Measurements from ENCODE around the gene SPINT2.
"Not testable (repeated sequence)": the region's sequence is repeated elsewhere in the genome, so short reads cannot be mapped to it uniquely, and the experiment has no call there.

The SPINT2 gene

DNA sequence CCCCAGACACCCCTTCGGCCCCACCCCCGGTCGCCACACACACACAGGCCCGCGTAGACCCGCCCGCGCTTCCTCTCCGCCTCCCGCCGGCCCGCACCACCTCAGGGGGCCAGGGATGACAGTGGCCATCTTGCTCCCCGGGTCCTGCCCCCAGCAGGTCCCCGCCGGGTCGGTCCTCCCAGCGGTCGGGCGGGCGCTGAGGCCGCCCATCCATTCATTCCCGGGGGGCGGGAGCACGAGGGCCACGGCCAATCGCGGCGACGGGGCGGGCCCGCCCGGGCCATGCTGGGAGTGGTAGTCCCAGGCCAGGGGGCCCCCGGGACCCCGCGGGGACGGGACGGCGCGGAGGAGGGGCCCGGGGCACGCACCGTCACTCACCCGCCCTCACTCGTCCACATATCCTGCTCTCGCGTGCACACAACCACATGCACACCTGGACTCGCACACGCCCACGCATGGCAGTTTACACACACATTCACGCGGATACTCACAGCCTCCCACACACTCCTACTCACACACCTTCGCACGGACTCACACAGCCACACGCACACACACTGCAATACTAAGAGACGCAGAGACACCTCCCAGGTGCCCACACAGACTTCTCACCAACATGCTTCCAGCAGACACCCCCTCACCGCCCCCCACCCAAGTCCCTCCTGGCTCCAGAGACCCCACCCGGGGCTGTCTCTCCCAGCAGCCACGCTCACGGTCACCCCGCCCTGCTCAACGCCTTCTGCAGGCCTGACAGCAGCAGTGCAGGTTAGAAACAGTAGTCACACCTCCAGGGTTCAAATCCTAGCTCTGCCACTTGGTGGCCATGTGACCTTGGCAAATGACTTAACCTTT, 40.1 kb upstream of the SPINT2 start, which contains the start of gene DPF1:
Gene DPF1, minus strand, starts transcription at position 209 of the 849 bp plus-strand sequence. Its CDS starts 80 bp downstream, at position 129.
- Histone ChIP-seq H3K4me1 (ENCODE audit: control insufficient read depth, insufficient read depth, low read length, poor library complexity, severe bottlenecking) (peaks cover 16% of the 10 kb centered on the region), H3K27me3 (replicated peaks; ENCODE audit: control insufficient read depth, insufficient read depth, low read length, poor library complexity, severe bottlenecking) (peaks cover 62% of the 10 kb centered on the region), H3K4me3 (ENCODE audit: insufficient read depth, low read depth, low read length, poor library complexity, severe bottlenecking) (peak within 1 kb of the TSS; percentile 43), H3K27ac (ENCODE audit: insufficient read depth, low read length, poor library complexity, severe bottlenecking) (no peak within 1 kb of the TSS), H3K9me3 (ENCODE audit: control insufficient read depth, low read length) (no peaks in the 10 kb centered on the region), H3K36me3 (ENCODE audit: control insufficient read depth, insufficient read depth, low read length) (no peaks in the 10 kb centered on the region)
- peak in 2 of 3 donors; percentile 10 to 15 for DNase-seq

DNA sequence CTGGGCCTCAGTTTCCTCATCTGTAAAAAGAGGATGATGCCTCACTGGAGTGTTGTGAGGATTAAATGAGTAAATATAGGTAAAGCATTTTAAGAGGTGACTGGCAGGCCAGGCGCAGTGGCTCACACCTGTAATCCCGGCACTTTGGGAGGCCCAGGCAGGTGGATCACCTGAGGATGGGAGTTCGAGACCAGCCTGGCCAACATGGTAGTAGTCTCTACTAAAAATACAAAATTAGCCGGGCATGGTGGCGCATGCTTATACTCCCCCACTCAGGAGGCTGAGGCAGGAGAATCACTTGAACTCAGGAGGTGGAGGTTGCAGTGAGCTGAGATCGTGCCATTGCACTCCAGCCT, 39.5 kb upstream of the SPINT2 start:
- H3K36me3 ChIP-seq (ENCODE audit: control insufficient read depth, insufficient read depth, low read length); DNase-seq; H3K27ac ChIP-seq (ENCODE audit: insufficient read depth, low read length, poor library complexity, severe bottlenecking); H3K4me3 ChIP-seq (ENCODE audit: insufficient read depth, low read depth, low read length, poor library complexity, severe bottlenecking); H3K9me3 ChIP-seq (ENCODE audit: control insufficient read depth, low read length): not testable (repeated sequence)
- Histone ChIP-seq H3K27me3 (replicated peaks; ENCODE audit: control insufficient read depth, insufficient read depth, low read length, poor library complexity, severe bottlenecking) (peaks cover 63% of the 10 kb centered on the region), H3K4me1 (ENCODE audit: control insufficient read depth, insufficient read depth, low read length, poor library complexity, severe bottlenecking) (peaks cover 17% of the 10 kb centered on the region)

DNA sequence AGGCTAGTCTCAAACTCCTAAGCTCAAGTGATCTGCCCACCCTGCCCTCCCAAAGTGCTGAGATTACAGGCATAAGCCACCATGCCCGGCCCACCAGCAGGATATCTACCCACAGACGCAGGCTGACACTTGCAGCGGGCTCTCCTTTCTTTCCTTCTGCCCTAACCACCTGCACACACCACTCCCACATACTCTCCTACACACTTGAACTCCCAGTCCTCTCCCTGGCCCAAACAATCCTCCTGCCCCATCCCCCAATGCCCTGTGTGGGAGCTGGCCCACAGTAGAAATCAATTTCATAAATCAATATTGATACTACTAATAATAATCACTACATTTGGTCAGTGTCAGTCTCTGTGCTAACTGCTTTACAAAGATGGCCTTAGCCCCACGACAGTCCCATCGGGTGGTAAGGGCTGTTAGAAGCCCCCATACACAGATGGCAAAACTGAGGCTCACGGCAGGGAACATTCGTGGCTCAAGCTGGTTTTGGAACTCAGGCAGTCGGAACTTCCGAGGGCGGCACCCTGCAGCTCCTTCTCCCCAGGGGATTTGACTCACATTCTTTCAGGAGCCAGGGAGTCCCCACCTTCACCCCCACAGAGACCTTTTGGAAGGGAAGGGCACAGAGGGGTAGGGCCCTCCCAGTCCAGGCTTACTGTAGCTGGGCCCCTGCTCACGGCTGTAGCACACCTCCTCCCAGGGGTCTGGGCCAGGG, 36.9 kb upstream of the SPINT2 start:
- Histone ChIP-seq H3K4me3 (ENCODE audit: insufficient read depth, low read depth, low read length, poor library complexity, severe bottlenecking) (no peak overlapping the region), H3K9me3 (ENCODE audit: control insufficient read depth, low read length) (no peaks in the 10 kb centered on the region), H3K27me3 (replicated peaks; ENCODE audit: control insufficient read depth, insufficient read depth, low read length, poor library complexity, severe bottlenecking) (peaks cover 58% of the 10 kb centered on the region), H3K4me1 (ENCODE audit: control insufficient read depth, insufficient read depth, low read length, poor library complexity, severe bottlenecking) (peaks cover 17% of the 10 kb centered on the region), H3K36me3 (ENCODE audit: control insufficient read depth, insufficient read depth, low read length) (no peaks in the 10 kb centered on the region), H3K27ac (ENCODE audit: insufficient read depth, low read length, poor library complexity, severe bottlenecking) (no peak overlapping the region)
- no peak for DNase-seq

DNA sequence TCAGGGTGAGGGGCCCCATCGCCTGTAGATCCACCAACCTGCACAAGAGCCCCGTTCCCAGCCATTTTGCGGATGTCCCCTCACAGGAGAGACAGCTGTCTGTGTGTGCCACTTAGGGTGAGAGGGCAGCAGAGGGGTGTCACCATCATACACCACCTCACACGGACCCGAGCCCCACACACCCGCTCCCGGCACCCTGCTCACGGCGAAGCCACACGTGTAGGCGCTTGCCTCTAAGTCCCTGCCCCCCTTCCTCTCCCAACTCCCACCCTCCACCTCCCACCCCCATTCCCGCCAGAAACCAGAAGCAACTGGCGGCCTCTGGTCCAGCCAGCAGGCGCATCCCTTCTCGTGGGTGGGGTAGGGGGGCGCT, 36.4 kb upstream of the SPINT2 start:
- H3K9me3 ChIP-seq (ENCODE audit: control insufficient read depth, low read length) = no peaks in the 10 kb centered on the region
- H3K27ac ChIP-seq (ENCODE audit: insufficient read depth, low read length, poor library complexity, severe bottlenecking) = no peak overlapping the region
- no peak for DNase-seq
- H3K4me3 ChIP-seq (ENCODE audit: insufficient read depth, low read depth, low read length, poor library complexity, severe bottlenecking) = no peak overlapping the region
- no peaks in the 10 kb centered on the region for H3K36me3 ChIP-seq (ENCODE audit: control insufficient read depth, insufficient read depth, low read length)
- peaks cover 17% of the 10 kb centered on the region for H3K4me1 ChIP-seq (ENCODE audit: control insufficient read depth, insufficient read depth, low read length, poor library complexity, severe bottlenecking)
- peaks cover 53% of the 10 kb centered on the region for H3K27me3 ChIP-seq (replicated peaks; ENCODE audit: control insufficient read depth, insufficient read depth, low read length, poor library complexity, severe bottlenecking)

DNA sequence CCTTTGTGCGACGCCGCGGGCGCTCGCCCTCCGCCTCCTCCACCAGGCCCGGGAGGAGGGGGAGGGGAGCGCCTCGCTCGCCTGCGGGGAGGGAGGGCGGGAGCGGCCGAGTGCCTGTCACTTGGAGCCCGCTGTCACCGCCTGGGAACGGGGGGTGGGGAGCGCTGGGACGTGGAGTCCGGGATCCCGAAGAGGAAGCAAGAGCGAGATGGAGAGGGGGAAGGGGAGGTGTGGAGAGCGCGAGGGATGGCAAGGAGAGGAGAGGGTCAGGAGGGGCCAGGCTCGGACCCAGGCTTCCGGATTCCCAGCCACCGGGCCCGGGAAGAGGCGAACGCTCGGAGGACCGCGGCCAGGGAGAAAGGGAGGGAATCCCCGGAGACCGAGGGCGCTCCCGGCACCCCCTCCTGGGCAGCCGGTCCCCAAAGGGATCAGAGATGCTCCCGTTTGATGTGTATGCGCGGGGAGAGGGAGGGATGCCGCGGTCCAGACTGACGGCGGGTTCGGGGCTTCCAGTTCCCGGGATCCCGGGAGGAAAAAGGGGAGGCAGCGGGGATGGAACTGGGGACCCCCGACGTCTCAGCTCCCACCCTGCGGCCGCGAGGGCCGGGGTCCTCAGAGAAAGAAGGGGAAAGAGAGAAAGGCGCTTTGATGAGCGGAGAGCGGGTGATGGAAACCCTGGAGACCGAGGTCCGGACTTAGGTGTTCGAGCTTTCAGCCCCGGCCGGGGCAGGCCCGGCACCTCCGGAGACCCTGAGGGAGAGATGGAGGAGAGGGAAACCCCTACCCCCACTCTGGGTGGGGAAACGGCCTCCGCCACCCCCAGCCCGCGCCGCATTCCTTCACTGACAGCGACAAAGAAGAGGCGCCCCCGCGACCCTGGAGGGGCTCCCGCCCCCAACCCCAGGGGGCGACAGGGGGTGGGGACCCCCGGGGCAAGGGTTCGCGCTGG, 35.6 kb upstream of the SPINT2 start:
- Histone ChIP-seq H3K9me3 (ENCODE audit: control insufficient read depth, low read length) (no peaks in the 10 kb centered on the region), H3K27ac (ENCODE audit: insufficient read depth, low read length, poor library complexity, severe bottlenecking) (no peak overlapping the region), H3K27me3 (replicated peaks; ENCODE audit: control insufficient read depth, insufficient read depth, low read length, poor library complexity, severe bottlenecking) (peaks cover 47% of the 10 kb centered on the region), H3K4me3 (ENCODE audit: insufficient read depth, low read depth, low read length, poor library complexity, severe bottlenecking) (no peak overlapping the region), H3K4me1 (ENCODE audit: control insufficient read depth, insufficient read depth, low read length, poor library complexity, severe bottlenecking) (peaks cover 15% of the 10 kb centered on the region), H3K36me3 (ENCODE audit: control insufficient read depth, insufficient read depth, low read length) (no peaks in the 10 kb centered on the region)
- no peak for DNase-seq

DNA sequence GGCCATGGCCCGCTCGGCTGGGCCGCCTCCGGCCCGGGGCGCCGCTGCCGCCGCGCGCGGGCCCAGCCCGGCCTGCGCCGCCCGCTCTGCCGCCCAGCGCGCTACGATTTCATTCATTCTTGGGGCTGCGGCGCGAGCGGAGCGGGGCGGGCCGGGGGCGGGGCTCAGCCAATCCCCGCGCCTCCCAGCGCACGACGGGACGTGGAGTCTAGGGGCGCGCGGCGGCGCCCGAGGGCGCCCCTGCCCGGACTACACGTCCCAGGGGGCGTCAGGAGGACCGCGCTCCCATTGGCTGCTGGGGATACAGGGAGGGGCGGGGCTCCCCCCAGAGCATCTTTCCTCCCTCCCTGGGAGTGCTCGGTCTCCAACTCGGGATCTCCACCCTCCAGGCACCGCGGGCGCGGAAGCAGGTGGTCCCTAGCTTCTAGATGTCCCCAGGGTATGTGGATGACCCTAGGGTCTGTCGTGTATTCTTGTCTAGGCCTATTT, 34.7 kb upstream of the SPINT2 start:
- H3K36me3 ChIP-seq (ENCODE audit: control insufficient read depth, insufficient read depth, low read length) = no peaks in the 10 kb centered on the region
- H3K9me3 ChIP-seq (ENCODE audit: control insufficient read depth, low read length) = no peaks in the 10 kb centered on the region
- H3K27ac ChIP-seq (ENCODE audit: insufficient read depth, low read length, poor library complexity, severe bottlenecking) = no peak overlapping the region
- no peak overlapping the region for H3K4me3 ChIP-seq (ENCODE audit: insufficient read depth, low read depth, low read length, poor library complexity, severe bottlenecking)
- peaks cover 40% of the 10 kb centered on the region for H3K27me3 ChIP-seq (replicated peaks; ENCODE audit: control insufficient read depth, insufficient read depth, low read length, poor library complexity, severe bottlenecking)
- peaks cover 10% of the 10 kb centered on the region for H3K4me1 ChIP-seq (ENCODE audit: control insufficient read depth, insufficient read depth, low read length, poor library complexity, severe bottlenecking)
- DNase-seq = peak; percentile 11 to 44 (median 27)

DNA sequence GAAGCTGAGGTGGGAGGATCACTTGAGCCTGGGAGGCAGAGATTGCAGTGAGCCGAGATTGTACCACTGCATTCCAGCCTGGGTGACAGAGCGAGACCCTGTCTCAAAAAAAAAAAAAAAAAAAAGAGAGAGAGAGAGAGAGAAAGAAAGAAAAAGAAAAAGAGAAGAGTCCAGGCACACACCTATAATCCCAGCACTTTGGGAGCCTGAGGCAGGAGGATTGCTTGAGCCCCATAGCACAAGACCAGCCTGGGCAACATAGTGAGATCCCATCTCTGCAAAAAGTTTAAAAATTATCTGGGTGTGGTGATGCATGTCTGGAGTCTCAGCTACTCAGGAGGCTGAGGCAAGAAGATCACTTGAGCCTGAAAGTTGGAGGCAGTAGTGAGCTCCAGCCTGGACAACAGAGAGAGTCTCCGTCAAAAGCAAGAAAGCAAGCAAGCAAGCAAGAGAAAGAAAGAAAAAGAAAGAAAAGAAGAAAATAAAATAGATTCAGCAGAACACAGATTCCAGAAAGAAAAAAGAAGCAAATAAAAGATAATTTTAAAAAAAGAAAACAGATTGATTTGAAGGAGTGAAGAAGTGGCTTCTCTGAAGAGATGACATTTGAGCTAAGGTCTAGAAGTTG, 33.8 kb upstream of the SPINT2 start:
- Histone ChIP-seq H3K4me1 (ENCODE audit: control insufficient read depth, insufficient read depth, low read length, poor library complexity, severe bottlenecking) (peaks cover 10% of the 10 kb centered on the region), H3K27me3 (replicated peaks; ENCODE audit: control insufficient read depth, insufficient read depth, low read length, poor library complexity, severe bottlenecking) (peaks cover 31% of the 10 kb centered on the region)
- H3K4me3 ChIP-seq (ENCODE audit: insufficient read depth, low read depth, low read length, poor library complexity, severe bottlenecking); DNase-seq; H3K36me3 ChIP-seq (ENCODE audit: control insufficient read depth, insufficient read depth, low read length); H3K27ac ChIP-seq (ENCODE audit: insufficient read depth, low read length, poor library complexity, severe bottlenecking); H3K9me3 ChIP-seq (ENCODE audit: control insufficient read depth, low read length): not testable (repeated sequence)

DNA sequence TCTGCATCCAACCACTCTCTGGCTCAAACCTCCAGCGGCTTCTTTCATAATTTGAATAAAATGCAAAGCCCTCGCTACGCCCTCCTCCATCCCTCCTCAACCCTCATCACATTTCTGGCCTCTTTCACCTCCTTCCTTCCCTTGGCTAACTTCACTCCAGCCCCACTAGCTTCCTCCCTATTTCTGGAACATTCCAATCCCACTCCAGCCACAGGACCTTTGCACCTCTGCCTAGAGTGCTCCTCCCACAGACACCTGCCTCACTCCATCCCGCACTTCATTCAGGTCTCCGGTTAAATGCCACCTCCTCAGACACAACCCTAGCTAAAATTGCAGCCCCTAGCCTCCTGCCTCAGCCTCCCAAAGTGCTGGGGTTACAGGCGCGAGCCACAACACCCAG, 32.5 kb upstream of the SPINT2 start:
- DNase-seq = no peak
- no peak overlapping the region for H3K4me3 ChIP-seq (ENCODE audit: insufficient read depth, low read depth, low read length, poor library complexity, severe bottlenecking)
- H3K9me3 ChIP-seq (ENCODE audit: control insufficient read depth, low read length) = no peaks in the 10 kb centered on the region
- peaks cover 20% of the 10 kb centered on the region for H3K27me3 ChIP-seq (replicated peaks; ENCODE audit: control insufficient read depth, insufficient read depth, low read length, poor library complexity, severe bottlenecking)
- no peak overlapping the region for H3K27ac ChIP-seq (ENCODE audit: insufficient read depth, low read length, poor library complexity, severe bottlenecking)
- no peaks in the 10 kb centered on the region for H3K36me3 ChIP-seq (ENCODE audit: control insufficient read depth, insufficient read depth, low read length)
- H3K4me1 ChIP-seq (ENCODE audit: control insufficient read depth, insufficient read depth, low read length, poor library complexity, severe bottlenecking) = peaks cover 10% of the 10 kb centered on the region

DNA sequence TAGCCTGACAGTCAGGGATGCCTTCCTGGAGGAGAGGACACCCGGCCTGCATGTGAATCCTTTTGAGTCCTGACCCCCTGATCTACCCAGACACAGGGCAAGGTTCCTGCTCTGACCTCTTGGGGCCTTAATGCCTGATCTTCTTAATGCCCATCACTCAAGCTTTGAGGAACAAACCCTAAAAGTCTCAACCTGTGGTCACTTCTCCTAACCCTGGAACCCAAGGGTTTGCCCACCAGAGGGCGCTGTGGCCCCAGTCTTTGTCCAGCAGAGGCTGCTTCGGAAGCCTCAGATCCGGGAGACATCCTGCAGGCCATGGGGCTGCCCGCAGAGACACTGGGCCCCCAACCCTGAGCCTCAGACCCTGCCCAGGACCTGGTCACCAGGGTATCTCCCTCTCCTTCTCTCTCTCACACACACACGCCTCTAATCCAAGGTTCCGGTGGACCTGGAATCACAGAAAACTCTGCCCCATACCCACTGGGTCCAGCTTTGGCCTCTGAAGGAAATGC, 30.6 kb upstream of the SPINT2 start:
- Histone ChIP-seq H3K4me3 (ENCODE audit: insufficient read depth, low read depth, low read length, poor library complexity, severe bottlenecking) (no peak overlapping the region), H3K27ac (ENCODE audit: insufficient read depth, low read length, poor library complexity, severe bottlenecking) (no peak overlapping the region), H3K36me3 (ENCODE audit: control insufficient read depth, insufficient read depth, low read length) (no peaks in the 10 kb centered on the region), H3K4me1 (ENCODE audit: control insufficient read depth, insufficient read depth, low read length, poor library complexity, severe bottlenecking) (peaks cover 6% of the 10 kb centered on the region), H3K27me3 (replicated peaks; ENCODE audit: control insufficient read depth, insufficient read depth, low read length, poor library complexity, severe bottlenecking) (peaks cover 5% of the 10 kb centered on the region), H3K9me3 (ENCODE audit: control insufficient read depth, low read length) (no peaks in the 10 kb centered on the region)
- DNase-seq = peak; percentile 36 to 58 (median 49)
